Measurements from ENCODE around the gene GJA5.
A peak's percentile ranks its signal among the peaks of the same experiment; 100 is the strongest.

Gene GJA5

DNA sequence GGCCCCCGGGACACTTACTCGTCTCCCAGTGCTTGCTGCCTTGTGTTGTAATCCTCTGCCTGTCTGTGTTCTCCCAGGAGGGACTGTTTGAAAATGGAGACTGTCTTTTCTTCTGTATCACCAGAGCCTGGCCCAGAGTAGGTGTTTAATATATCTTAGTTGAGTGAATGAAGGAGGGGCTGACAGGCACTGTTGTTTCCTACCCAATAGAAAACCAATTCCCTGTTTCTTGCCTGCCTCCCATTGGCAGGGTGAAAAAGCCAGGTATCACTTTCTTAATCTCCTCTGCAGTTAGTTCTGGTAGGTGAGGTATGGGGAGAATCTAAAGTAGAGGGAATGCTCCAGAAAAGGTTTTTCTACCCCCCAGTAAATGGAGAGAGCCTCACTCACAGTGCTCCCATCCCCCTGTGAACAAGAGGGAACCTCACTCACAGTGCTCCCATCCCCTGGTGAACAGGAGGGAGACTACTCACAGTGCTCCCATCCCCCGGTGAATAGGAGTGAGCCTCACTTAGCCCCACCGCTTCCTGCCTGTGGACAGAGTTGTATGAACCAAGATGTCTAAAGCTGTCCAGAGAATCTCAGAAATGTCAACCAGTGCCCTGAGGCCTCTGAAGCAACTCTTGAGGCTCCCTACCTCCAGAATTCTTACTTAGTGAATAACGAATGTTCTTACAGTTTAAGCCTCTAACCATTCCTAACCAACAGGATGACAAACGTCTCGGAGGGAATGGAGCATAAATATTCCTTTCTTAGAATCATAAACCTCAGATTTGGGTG is at the start of gene GJA5:
Gene GJA5 (minus strand): TSS at position 122 of the 780 bp plus-strand sequence. CDS start 1,364 bp downstream, outside the sequence.
- no peak for DNase-seq

DNA sequence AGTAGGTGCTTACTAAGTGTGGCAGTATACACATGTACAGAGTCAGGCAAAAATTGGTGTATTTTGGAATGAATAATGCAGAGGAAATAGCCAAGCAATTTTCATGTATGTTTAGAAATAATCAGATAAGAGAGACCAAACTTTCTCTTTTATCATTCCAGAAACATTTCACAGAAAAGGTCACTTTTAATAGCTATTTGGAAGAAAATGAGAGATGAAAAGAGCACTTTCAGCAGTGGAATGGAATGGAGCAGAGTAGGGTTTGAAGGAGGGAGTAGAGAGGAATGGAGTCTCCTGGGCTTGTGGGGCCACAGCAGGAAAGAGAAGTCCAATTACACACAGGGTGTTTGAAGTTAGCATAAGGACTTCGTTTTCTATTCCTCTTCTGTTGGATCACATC is 48.8 kb upstream of the GJA5 start:
- DNase-seq: no peak

DNA sequence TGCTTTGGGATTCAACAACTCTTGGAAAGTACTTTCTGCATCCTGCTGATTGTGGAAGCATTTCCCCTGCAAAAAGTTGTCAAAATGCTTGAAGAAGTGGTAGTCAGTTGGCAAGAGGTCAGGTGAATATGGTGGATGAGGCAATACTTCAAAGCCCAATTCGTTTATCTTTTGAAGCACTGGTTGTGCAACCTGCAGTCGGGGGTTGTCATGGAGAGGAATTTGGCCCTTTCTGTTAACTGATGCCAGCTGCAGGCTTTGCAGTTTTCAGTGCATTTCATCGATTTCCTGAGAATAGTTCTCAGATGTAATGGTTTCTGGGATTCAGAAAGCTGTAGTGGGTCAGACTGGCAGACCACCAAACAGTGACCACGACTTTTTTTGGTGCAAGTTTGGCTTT is 47.6 kb upstream of the GJA5 start:
- no peak for DNase-seq

DNA sequence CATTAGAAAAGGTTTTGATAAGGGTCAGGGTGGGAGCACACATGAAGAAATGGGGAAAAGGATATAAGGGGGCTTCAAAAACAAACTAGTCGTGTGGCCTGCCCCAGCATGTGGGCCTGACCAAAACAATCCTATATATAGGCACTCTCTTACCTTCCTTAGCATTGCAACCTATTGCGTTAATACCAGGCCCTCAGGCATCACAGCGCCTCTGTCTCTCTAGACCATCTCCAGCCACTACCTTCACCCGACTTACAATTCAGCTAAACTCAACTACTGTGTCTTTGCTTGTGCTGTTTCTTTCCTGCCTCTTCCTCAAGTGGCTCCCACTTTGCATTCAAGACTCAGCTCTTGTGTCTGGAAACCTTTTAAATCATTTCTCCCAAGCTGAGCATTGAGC is 47.0 kb upstream of the GJA5 start:
- DNase-seq: no peak

DNA sequence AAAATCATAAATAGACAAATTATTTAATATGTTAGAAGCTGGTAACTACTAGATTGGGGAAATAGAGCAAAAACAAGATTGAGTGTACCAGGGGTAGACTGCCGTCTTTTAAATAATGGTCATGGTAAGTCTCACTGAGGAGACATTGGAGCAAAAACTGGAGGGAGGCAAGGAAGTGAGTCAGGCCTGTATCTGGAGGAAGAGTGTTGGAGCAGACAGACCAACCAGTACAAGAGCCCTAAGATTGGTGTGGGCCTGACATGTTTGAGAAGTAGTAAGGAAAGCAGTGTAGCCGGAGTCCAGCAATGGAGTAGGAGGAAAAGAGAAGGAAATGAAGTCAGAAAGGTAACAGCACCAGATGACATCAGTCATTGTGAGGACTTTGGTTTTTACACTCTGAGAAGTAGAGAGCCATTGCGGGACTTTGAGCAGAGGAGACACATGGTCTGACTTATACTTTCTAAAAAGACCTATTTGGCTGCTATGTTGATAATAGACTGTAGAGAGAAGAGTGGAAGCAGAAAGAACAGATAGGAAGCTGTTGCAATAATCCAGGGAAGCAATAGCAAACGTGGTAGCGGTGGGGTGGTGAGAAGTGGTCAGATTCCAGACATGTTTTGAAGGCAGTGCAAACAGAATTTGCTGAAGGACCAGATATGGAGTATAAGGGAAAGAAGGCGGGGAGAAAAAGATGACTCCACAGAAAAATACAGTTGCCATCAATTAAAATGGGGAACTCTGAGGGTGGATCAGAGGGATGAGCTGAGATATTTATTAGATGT is 44.7 kb upstream of the GJA5 start:
- no peak for DNase-seq

DNA sequence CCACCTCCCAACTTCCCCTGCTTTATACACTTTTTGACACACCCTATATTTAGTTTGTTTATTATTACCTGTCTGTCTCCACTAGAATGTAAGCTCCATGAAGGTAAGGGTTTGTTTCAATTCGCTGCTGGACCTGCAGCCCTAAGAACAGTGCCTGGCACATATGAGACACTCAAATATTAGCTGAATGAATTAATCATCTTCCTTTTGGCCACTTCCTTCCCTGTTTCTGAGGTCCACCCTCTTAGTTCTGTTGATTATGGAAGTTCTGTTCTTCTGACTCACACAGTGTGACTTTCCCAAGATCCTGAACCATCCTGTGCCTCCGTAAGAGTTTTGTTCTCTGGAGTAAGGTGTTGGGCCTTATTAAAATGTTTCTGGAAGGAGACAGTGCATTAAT is 40.4 kb upstream of the GJA5 start:
- no peak for DNase-seq

DNA sequence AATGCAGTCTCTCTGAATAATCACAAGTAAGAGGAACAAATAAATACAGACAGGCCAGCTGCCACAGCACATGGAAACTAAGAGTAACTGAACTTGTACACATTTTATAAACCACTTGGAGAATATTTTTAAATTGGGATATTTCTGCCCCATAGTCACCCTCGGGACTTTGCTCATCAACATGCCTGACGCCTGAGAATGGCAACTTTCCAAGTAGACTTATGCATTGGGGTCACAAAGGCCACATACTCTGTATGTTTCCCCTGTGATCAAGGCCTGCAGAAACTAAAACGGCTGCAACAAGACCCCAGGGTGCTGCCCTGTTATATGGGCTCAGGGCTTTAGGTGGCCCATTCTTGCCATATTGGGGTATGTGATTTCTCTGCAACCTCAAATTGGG is 38.3 kb upstream of the GJA5 start:
- DNase-seq: no peak

DNA sequence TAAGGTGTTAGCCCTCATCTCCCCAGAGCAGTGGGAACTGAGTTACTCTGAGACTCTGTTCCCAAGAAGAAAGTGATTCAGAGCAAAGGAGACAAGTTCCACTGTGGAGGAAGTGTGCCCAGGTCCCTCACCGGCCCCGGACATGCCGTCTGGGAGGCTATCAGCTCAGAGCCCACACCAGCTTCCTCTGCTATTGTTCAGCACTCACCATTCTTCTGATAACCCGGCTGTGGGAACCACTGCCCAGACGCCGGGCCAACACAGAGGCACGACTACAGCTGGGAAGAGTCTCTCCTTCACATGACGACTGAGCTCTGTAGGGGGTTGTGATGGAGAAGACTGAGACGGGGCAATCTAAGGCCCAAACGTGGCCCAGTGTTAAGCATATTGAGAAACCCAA is 34.2 kb upstream of the GJA5 start:
- DNase-seq: no peak

DNA sequence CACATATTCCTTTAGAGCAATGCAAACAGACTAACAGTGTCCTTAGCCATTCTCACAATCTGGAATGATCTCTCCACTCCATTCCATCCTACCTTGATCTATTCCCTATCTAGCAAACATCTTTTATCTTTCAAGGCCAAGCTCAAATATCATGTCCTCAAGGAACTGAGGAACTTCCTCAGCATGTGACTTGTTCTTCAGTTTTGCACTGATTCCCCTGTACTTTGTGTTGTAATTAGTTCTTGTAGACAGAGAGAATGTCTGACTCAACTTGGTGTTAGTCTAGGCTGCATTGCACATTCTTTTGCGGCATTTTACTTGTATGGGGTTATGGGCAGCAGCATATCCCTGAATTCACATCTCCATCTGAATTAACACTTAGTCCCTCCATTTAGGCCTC is 31.5 kb upstream of the GJA5 start:
- DNase-seq: no peak

DNA sequence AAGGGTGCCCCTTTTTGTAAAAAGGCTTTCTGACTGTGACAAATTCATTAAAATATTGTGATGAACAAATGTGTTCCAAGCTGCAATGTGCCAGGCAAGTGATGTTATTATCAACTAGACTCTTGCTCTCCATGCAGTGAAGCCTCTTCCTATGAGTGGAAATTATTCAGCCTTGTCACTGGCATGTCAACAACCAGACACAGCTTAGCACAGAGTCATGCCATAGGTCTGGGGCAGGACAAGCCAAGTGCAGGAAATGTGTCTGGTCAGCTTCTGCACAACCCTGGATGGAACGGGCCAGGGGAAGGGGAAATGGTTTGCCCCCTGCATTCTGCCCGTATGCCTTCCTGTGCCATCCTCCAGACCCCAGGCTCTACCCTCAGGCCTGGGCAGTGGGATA is 27.4 kb upstream of the GJA5 start:
- no peak for DNase-seq

DNA sequence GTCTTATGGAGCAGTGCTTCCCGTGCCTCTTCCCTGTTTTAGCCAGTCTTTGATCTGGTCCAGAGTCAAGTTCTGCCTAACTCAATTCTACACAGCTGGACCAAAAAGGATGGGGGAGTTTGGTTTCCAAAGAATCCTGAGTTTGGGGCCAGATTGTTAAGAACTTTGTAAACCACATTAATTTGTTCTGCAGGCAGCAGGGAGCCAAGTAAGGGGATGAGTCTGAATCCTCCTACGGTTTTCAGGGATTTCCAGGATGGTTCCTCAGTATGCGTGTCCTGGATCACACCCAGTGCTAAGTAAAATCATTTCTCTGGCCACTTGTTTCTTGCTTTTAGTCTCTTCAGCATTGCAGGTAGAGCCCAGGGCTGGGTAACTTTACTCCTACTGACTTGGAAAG is 26.1 kb upstream of the GJA5 start:
- peak in 3 of 58 donors; percentile 4 to 47 (median 6) for DNase-seq

DNA sequence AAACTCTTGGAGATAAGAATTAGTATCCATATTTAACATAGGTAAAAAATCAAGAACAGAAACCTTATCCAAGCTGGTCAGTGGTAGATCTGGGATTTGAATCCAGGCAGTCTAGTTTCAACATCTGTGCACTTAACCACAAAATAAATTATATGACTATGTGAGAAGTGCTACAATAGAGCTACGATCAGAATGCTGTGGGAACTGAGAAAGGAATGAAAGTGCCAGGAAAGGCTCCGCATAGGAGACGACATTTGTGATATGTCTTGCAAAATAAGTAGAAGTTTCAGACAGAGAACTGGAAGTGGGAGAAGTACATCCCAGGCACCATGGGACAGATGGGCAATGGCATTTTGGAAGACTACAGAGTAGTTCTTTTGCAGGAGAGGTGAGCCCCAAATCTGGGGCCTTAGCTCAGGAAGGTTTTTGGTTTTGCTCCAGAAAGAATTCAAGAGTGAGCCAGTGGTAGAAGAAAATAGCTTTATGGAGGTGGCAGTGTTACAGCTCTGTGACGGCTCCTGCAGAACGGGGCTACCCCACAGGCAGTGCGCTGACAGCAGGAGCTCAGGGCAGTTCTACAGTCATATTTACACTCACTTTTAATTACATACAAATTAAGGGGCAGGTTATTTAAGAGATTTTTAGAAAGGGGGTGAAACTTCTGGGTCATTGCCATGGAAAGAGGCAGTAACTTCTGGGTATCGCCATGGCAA is 25.5 kb upstream of the GJA5 start:
- DNase-seq: peak in 6 of 58 donors; percentile 1 to 29 (median 6)

DNA sequence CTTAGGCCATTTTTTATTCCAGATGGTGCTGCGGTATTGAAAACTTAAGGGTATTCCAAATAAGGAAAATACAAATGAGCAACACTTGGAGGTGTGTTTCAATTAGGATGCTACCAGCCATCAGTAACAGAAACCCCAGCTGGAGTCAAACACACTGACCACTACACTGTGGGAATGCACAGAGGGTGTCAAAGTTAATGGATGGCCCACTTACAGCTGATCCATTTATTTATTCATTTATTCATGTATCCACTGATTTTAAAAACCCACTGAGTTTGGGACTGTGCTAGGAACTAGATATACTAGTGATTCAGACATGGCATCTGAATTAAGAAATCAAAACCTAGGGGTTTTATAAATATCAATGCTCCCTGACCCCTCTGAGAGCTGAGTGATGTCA is 24.5 kb upstream of the GJA5 start:
- no peak for DNase-seq

DNA sequence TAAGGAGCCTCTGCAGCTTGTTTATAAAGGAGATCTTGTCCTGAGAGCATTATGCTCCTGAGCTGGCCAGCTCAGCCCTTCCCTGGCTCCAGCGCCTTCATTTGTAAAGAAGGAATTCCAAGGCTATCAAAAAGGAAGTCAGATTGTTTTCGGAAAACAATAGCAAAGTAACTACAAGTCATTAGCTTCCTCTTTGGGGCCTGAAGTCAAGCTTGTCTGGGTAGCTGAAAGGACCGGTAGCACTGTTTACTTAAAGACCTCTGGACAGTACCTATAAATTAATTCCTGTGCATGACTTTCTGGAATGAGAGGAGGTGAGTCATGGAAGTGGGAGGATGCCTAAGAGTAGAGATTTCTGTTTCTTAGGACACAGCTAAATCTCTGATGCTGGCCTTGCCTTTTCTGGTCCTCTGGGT is 20.7 kb upstream of the GJA5 start:
- DNase-seq: no peak

DNA sequence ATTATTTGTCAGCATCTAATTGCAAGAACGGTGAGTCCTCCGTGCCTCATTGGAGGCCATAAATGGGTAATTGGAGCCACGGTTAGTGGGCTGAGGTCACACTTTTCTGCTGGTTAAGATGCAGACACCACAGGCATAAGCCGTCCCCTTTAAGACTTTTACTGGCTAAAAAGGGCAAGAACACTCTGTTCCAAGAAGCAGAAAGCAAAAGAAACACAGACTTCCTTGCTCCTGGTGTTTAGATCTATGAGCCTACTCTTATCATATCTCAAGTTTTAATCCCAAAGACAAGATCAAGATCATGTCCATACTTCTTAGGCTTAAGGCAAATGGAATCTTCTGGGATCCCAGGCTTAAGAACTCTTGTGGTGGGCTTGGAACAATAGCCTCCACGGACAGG is 17.3 kb upstream of the GJA5 start:
- no peak for DNase-seq

DNA sequence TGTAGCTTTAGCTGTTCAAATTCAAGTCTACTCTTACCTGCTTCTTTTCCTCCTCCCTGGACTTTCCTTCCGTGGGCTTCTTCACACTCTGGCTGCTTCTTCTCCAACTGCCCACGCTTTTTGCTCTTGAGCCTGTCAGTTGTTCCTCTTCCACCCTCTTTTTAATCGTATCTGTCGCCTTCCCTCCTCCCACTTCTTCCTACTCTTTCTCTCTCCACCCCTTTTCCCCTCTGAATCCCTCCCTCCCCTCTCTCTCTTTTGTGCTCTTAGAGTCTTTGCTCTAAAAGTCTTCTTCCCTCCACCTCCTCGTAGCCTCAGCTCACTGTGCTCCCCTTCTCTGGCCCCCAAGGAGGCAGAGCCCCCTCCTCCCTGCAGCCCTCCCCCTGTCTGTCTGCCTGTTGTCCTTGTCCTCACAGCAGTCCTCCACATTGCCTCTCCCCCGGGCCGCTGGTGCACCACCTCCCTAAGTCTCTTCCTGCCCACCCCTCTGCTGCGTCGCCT is 12.9 kb upstream of the GJA5 start:
- no peak for DNase-seq

DNA sequence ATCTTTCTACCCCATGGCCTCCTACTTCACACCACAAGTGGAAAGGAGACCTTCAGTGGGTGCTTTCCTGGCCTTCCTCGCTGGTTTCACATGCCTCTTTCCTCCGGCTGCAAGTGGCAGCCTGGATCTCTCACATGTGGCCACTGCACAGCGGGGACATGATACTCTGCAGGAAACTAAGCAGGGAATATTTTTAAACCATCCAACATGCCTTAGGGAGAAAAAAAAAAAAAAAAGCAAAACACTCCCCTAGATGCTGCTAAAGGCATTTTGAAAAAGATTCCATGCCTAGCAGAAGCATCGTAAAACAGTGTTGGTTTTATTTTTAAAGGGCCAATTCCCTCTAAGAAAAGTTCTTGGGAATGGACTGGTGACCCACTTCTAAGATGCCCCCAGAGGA is 12.2 kb upstream of the GJA5 start:
- DNase-seq: no peak

DNA sequence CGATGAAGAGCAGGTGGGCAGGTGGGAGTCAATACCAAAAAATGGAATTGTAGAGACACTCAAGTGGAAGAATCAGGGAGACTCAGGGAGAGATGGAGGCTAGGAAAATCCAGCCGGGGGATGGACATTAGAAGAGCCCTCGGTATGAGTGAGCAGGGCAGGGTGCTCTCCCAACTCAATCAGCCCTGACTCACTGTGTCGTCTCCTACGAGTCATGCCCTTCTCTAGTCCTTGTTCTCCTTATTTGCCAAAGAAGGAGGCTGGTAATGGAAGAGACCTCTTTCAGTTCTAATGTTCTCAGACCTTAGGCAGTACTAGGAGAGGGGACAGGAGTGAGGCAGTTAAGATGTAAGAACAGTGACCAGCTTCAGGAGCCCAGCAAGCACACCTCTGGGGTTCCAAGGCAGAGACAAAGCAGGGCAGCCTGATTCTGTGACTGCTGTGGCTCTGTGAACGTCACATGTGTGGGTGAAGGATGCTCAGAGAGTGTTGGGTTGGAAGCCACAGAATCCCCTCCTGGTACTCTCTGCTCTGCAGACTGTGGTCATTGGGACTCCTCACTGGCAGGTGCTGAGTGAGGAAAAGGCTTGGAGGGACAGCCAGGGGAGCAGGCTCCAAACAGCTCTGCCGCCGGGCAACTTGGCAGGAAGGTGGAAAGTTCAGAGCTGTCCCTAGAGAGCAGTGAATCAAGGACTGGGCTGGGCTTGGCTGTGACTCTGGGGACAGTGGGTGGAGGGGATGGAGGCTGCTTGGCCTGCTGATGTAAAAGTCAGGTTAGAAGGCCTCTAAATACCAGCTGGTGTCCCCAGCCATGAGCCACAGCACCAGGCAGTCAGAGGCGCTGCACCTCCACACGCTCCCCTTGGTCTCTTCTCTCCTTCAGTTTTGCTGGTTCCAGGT is 11.1 kb upstream of the GJA5 start:
- peak in 2 of 58 donors; percentile 2 to 9 for DNase-seq

DNA sequence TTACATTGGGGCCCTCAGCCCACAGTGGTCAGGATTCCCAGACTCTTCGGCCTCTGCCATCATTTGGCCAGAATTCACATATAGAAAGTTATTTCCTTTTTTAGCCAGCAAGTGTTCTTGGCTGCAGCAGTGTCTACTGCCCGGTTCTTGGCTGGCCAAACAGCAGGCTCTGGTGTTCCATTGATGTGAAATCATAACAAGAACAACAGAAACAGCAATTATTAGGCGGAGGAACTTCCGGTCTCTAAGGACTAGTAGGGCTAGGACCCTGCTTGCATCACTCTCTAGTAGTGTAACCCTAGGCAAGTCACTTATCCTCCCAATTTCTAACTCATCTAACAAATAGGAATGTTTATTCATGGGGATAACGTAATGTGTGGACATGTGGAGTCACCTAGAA is 8.7 kb upstream of the GJA5 start:
- no peak for DNase-seq

DNA sequence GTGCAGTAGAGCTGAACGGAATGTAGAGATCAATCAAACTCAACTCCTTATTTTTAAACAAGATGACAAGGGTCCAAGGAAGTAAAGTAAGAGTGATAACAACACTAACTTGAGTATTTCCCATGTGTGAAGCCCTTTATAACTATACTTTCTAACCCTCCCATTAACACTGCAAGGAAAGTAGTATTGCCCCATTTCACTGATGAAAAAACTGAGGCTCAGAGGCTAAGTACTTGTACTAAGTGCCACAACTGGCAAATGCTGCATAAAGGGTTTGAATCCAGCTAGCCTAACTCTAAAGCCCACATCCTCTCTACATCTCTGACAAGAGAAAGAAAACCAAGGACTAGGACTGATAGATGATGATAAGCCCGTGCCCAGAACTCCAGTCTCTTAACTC is 8.2 kb upstream of the GJA5 start:
- DNase-seq: no peak

DNA sequence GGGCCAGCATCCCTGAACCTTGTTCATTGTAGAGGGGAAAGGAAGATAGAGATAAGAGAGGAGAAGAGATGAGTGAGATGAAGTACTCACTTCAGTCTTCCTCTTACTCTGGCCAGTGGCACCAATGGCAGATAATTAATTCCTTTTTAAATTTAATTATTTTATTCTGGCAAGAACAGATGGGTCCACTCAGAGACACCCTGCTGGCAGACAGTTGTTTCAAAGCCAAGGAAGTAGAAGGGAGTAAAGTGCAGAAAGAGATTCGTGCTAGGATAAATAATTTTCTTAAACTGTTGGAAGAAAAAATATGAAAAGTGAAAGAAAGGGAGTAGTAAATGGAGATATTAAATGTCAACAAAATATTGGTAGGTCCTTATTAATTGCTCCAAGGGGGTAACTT is 7.7 kb upstream of the GJA5 start:
- DNase-seq: no peak
